IMR-90 (cell line): ENCODE data around the gene SMC6. TPM values are rescaled to one million over a fixed set of nuclear protein-coding genes. Genes with fewer than 3 reads are reported as not detected.

ENCODE experiments used
- ATAC-seq: fragments of 200-7000 bp; cut with Tn5 transposase; 2 replicates; pipeline ENCODE4 v1.9.1; 2020; ENCODE audit warnings: low read depth, mild to moderate bottlenecking, moderate library complexity
- BruUV-seq: library from RNA; stranded (reverse); fragments of 400-500 nt; replicated peaks from 2 replicates; lab custom pipeline; 2021; lab: Mats Ljungman, UMichigan
- CTCF ChIA-PET: fragments of 300-600 bp; formaldehyde crosslinking; extraction: SDS; loops from one replicate; lab custom pipeline; 2021; ENCODE audit warnings: antibody characterized with exemption; lab: Yijun Ruan, JAX
- POLR2A ChIA-PET: fragments of 300-600 bp; sonication (Branson Sonifier 250); formaldehyde crosslinking; loops from one replicate; lab custom pipeline; 2022; ENCODE audit warnings: antibody characterized with exemption; ENCODE audit not compliant: unreplicated experiment; lab: Charles Lee
- DNase-seq: peaks from one replicate; pipeline ENCODE4 v3.0.0; 2013
- H2AFZ ChIP-seq: replicated peaks from 2 replicates; pipeline ENCODE3; 2013; ENCODE audit warnings: low read length, mild to moderate bottlenecking; ENCODE audit not compliant: poor library complexity
- H2AK5ac ChIP-seq: 2 replicates; pipeline ENCODE4 v1.6.1; 2013; ENCODE audit warnings: low read depth, low read length, inconsistent platforms
- H2AK9ac ChIP-seq: replicated peaks from 2 replicates; pipeline ENCODE3; 2013; ENCODE audit warnings: mild to moderate bottlenecking, low read depth, low read length, moderate library complexity; ENCODE audit not compliant: poor library complexity
- H2BK120ac ChIP-seq: 2 replicates; pipeline ENCODE4 v1.6.1; 2013; ENCODE audit warnings: low read depth, low read length, inconsistent platforms
- H2BK15ac ChIP-seq: 3 replicates; pipeline ENCODE4 v1.6.1; 2013; ENCODE audit warnings: low read depth, low read length, inconsistent platforms
- H2BK20ac ChIP-seq: 2 replicates; pipeline ENCODE4 v1.6.1; 2013; ENCODE audit warnings: low read depth, mild to moderate bottlenecking, inconsistent platforms, low read length, moderate library complexity
- H2BK5ac ChIP-seq: 2 replicates; pipeline ENCODE4 v1.6.1; 2013; ENCODE audit warnings: mild to moderate bottlenecking, low read depth, low read length, inconsistent platforms; ENCODE audit not compliant: poor library complexity, severe bottlenecking
- H3K14ac ChIP-seq: replicated peaks from 2 replicates; pipeline ENCODE4 v1.6.1; 2013; ENCODE audit warnings: low read depth, low read length, inconsistent platforms
- H3K18ac ChIP-seq: 2 replicates; pipeline ENCODE4 v1.6.1; 2013; ENCODE audit warnings: low read depth, low read length, control low read depth
- H3K23ac ChIP-seq: 2 replicates; pipeline ENCODE4 v1.6.1; 2013; ENCODE audit warnings: low read depth, low read length, inconsistent platforms
- H3K27ac ChIP-seq: 2 replicates; pipeline ENCODE4 v1.5.1; 2013; ENCODE audit warnings: mild to moderate bottlenecking, control low read depth, low read length; ENCODE audit not compliant: insufficient read depth
- H3K27me3 ChIP-seq: 2 replicates; pipeline ENCODE4 v1.6.1; 2013; ENCODE audit warnings: low read length; ENCODE audit not compliant: control insufficient read depth, insufficient read depth
- H3K36me3 ChIP-seq: 2 replicates; pipeline ENCODE4 v1.6.1; 2013; ENCODE audit warnings: low read length, mixed read lengths; ENCODE audit not compliant: control insufficient read depth, insufficient read depth
- H3K4ac ChIP-seq: 2 replicates; pipeline ENCODE4 v1.6.1; 2013; ENCODE audit warnings: low read depth, low read length, inconsistent platforms
- H3K4me1 ChIP-seq: 2 replicates; pipeline ENCODE4 v1.6.1; 2013; ENCODE audit warnings: low read length, mixed read lengths; ENCODE audit not compliant: control insufficient read depth, insufficient read depth
- H3K4me2 ChIP-seq: 2 replicates; pipeline ENCODE4 v1.6.1; 2013; ENCODE audit warnings: low read depth, mild to moderate bottlenecking, control low read depth, low read length, moderate library complexity
- H3K4me3 ChIP-seq: 2 replicates; pipeline ENCODE4 v1.5.1; 2013; ENCODE audit warnings: low read depth, mild to moderate bottlenecking, control low read depth, low read length, moderate library complexity; ENCODE audit not compliant: insufficient read depth
- H3K56ac ChIP-seq: 2 replicates; pipeline ENCODE4 v1.6.1; 2013; ENCODE audit warnings: low read length, inconsistent platforms; ENCODE audit not compliant: insufficient read depth; ENCODE audit errors: extremely low read depth
- H3K79me1 ChIP-seq, 2 experiments: 2 replicates each; pipeline ENCODE4 v1.6.1; 2013; ENCODE audit warnings: low read length in 2 of 2, inconsistent platforms in 1 of 2, low read depth in 1 of 2
- H3K9ac ChIP-seq: 2 replicates; pipeline ENCODE4 v1.6.1; 2013; ENCODE audit warnings: low read depth, low read length, control low read depth
- H3K9me1 ChIP-seq: 2 replicates; pipeline ENCODE4 v1.6.1; 2013; ENCODE audit warnings: low read length, inconsistent platforms; ENCODE audit not compliant: insufficient read depth
- H3K9me3 ChIP-seq: 2 replicates; pipeline ENCODE4 v1.6.1; 2013; ENCODE audit warnings: low read length; ENCODE audit not compliant: control insufficient read depth, insufficient read depth
- H4K20me1 ChIP-seq: 2 replicates; pipeline ENCODE4 v1.6.1; 2013; ENCODE audit warnings: low read length, inconsistent platforms; ENCODE audit not compliant: insufficient read depth
- H4K5ac ChIP-seq: 2 replicates; pipeline ENCODE4 v1.6.1; 2013; ENCODE audit warnings: mild to moderate bottlenecking, low read depth, low read length, control low read depth
- H4K8ac ChIP-seq, 2 experiments: 2 replicates each; pipeline ENCODE4 v1.6.1; 2013; ENCODE audit warnings: low read depth in 2 of 2, low read length in 2 of 2, control low read depth in 1 of 2, inconsistent platforms in 1 of 2
- H4K91ac ChIP-seq: 2 replicates; pipeline ENCODE4 v1.6.1; 2013; ENCODE audit warnings: low read depth, low read length, inconsistent platforms; ENCODE audit not compliant: insufficient read depth
- BHLHE40 ChIP-seq: fragments of 150-350 bp; IDR thresholded peaks from 2 replicates; pipeline ENCODE4 v1.6.1; 2016; ENCODE audit warnings: mild to moderate bottlenecking, low read depth, low read length
- CEBPB ChIP-seq: IDR thresholded peaks from 2 replicates; pipeline ENCODE4 v1.6.1; 2012; ENCODE audit warnings: low read depth, low read length, improper control_type of control experiment
- CHD1 ChIP-seq: IDR thresholded peaks from 2 replicates; pipeline ENCODE4 v1.6.1; 2012; ENCODE audit warnings: low read depth, low read length, improper control_type of control experiment
- FOS ChIP-seq: fragments of 150-350 bp; IDR thresholded peaks from 2 replicates; pipeline ENCODE4 v1.6.1; 2016; ENCODE audit warnings: low read depth, low read length
- MAFK ChIP-seq: IDR thresholded peaks from 2 replicates; pipeline ENCODE4 v1.6.1; 2012; ENCODE audit warnings: low read depth, low read length, improper control_type of control experiment
- MAZ ChIP-seq: IDR thresholded peaks from 2 replicates; pipeline ENCODE4 v1.6.1; 2012; ENCODE audit warnings: low read depth, mild to moderate bottlenecking, low read length, improper control_type of control experiment, moderate library complexity, borderline replicate concordance
- NFE2L2 ChIP-seq: fragments of 150-350 bp; IDR thresholded peaks from 2 replicates; pipeline ENCODE4 v1.6.1; 2016; ENCODE audit warnings: low read depth, mild to moderate bottlenecking, low read length
- POLR2A ChIP-seq: IDR thresholded peaks from 2 replicates; pipeline ENCODE4 v1.6.1; 2012; ENCODE audit warnings: mild to moderate bottlenecking, low read depth, low read length
- RAD21 ChIP-seq: IDR thresholded peaks from 2 replicates; pipeline ENCODE4 v1.6.1; 2012; ENCODE audit warnings: low read length, improper control_type of control experiment
- RCOR1 ChIP-seq: IDR thresholded peaks from 2 replicates; pipeline ENCODE4 v1.6.1; 2012; ENCODE audit warnings: mild to moderate bottlenecking, low read length, improper control_type of control experiment; ENCODE audit not compliant: insufficient replicate concordance
- RFX5 ChIP-seq: IDR thresholded peaks from 2 replicates; pipeline ENCODE4 v1.8.0; 2012; ENCODE audit warnings: low read depth, mild to moderate bottlenecking, low read length, moderate library complexity
- SMC3 ChIP-seq: fragments of 150-350 bp; IDR thresholded peaks from 2 replicates; pipeline ENCODE4 v1.6.1; 2016; ENCODE audit warnings: low read depth, mild to moderate bottlenecking, antibody characterized with exemption, low read length, moderate library complexity
- WGBS, 2 experiments: methylation state at CpG; one replicate each; pipeline versions ENCODE4 v1.1.5 to v1.1.7; 2013; ENCODE audit warnings: missing lambda C conversion rate in 2 of 2; ENCODE audit not compliant: insufficient read length in 1 of 2; ENCODE audit errors: extremely low coverage in 2 of 2; 5-methylcytosine and 5-hydroxymethylcytosine counted together
- dilution Hi-C: fragments of 300-500 bp; cut with HindIII; formaldehyde crosslinking; loops from one replicate; pipeline ENCODE4 v1.14.3; 2018; ENCODE audit warnings: low sequenced_read_pairs; ENCODE audit not compliant: unreplicated experiment
- in situ Hi-C: fragments of 300-500 bp; cut with MboI; formaldehyde crosslinking; loops from 3 replicates; pipeline ENCODE4 v1.14.3; 2019; ENCODE audit warnings: low sequenced_read_pairs, inconsistent platforms, mixed read lengths
- intact Hi-C: fragments of 100-400 bp; cut with micrococcal nuclease; formaldehyde crosslinking; loops from 2 replicates; pipeline ENCODE4 v1.10.0; 2022
- polyA plus RNA-seq, 3 experiments: library from polyadenylated mRNA; depleted of rRNA; stranded (reverse); fragments of >200 nt; gene quantifications; 2 replicates each; pipeline ENCODE4 v1.2.3, GENCODE V29; 2012; ENCODE audit warnings: low replicate concordance in 1 of 3
- total RNA-seq: library from RNA; depleted of rRNA; stranded (reverse); fragments of >200 nt; gene quantifications from 2 replicates; pipeline ENCODE4 v1.2.3, GENCODE V29; 2012
- TF ChIP-seq, protein P1 (sequence below): conservative IDR thresholded peaks from 2 replicates; pipeline ENCODE4 v1.5.1; 2012; ENCODE audit warnings: mild to moderate bottlenecking, low read depth, low read length, improper control_type of control experiment
- TF ChIP-seq, protein P2 (sequence below): fragments of 150-350 bp; IDR thresholded peaks from 2 replicates; pipeline ENCODE4 v1.6.1; 2016; ENCODE audit warnings: low read depth, mild to moderate bottlenecking, low read length, moderate library complexity, borderline replicate concordance

Gene SMC6
- total and polyA plus RNA-seq, 2 of the 4 experiments (the other 2 are of a cell fraction): 6.5 to 10.4 TPM

DNA sequence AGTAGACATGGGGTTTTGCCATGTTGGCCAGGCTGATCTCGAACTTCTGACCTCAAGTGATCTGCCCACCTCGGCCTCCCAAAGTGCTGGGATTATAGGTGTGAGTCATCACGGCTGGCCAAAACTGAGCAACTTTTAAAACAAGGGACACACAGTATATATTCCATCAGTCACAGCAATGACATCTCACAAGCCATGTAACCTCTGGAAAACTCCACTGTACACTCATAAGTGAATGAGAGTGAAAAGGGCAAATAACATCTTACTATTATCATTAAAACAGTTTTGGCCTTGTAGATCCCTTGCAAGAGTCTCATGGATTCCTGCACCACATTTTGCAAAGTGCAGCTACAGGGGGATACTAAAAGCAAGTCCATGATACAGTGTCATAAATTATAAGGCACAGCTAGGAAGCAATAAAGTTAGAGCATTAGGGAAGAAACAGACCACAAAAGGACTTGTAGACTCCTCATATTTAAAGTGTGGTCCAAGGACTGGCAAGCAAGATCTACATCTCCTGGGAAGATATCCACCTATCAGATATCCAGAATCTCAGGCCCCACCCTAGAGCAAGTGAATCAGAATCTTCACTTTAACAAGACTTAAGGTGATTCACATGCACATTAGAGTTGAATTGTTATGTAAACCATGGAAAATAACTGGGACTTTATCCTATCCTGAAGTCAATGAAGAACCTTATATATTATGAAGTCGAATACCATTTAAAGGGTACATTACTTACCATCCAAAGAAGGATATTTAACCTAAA lies 5.7 kb downstream of the SMC6 start (continued):
- no peak for TF ChIP-seq BHLHE40

DNA sequence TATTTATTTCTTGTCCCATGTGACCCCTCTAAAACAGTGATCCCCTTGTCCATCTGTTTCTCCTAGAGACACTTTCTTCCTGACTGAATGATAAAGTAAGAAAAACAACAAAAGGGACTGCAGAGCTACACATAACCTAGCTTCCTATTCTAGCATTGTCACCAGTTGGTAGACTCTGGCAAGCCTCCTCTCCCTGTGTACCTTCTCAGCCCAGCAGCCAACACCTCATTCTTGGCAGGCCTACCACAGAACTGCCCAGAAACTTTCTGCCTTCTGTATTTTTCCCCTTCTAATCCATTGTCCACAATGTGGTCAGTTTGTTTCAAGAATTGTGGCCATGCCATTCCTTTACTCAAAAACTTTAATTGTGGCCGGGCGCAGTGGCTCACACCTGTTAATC lies 13.4 kb downstream of the SMC6 start:
- peaks cover 9% of the 10 kb centered on the region; the same call in 1 of the 2 replicates for H3K36me3 ChIP-seq
- no peak for TF ChIP-seq RFX5
- no peak for TF ChIP-seq MAZ
- no peak for TF ChIP-seq NFE2L2
- TF ChIP-seq CHD1: no peak
- no peak for TF ChIP-seq CEBPB
- TF ChIP-seq, protein P1, sequence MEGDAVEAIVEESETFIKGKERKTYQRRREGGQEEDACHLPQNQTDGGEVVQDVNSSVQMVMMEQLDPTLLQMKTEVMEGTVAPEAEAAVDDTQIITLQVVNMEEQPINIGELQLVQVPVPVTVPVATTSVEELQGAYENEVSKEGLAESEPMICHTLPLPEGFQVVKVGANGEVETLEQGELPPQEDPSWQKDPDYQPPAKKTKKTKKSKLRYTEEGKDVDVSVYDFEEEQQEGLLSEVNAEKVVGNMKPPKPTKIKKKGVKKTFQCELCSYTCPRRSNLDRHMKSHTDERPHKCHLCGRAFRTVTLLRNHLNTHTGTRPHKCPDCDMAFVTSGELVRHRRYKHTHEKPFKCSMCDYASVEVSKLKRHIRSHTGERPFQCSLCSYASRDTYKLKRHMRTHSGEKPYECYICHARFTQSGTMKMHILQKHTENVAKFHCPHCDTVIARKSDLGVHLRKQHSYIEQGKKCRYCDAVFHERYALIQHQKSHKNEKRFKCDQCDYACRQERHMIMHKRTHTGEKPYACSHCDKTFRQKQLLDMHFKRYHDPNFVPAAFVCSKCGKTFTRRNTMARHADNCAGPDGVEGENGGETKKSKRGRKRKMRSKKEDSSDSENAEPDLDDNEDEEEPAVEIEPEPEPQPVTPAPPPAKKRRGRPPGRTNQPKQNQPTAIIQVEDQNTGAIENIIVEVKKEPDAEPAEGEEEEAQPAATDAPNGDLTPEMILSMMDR: no peak
- no peak for TF ChIP-seq POLR2A
- no peak for TF ChIP-seq SMC3
- no peak for TF ChIP-seq RCOR1
- no peak for TF ChIP-seq FOS
- no peak for TF ChIP-seq RAD21
- TF ChIP-seq MAFK: no peak
- TF ChIP-seq, protein P2, sequence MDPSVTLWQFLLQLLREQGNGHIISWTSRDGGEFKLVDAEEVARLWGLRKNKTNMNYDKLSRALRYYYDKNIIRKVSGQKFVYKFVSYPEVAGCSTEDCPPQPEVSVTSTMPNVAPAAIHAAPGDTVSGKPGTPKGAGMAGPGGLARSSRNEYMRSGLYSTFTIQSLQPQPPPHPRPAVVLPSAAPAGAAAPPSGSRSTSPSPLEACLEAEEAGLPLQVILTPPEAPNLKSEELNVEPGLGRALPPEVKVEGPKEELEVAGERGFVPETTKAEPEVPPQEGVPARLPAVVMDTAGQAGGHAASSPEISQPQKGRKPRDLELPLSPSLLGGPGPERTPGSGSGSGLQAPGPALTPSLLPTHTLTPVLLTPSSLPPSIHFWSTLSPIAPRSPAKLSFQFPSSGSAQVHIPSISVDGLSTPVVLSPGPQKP: no peak
- TF ChIP-seq BHLHE40: no peak

More for the DNA sequence above, 13.4 kb downstream of the SMC6 start:
- H3K4me1 ChIP-seq: peaks cover 9% of the 10 kb centered on the region
- no peak overlapping the region for H2BK15ac ChIP-seq
- no peak for ATAC-seq
- no peak overlapping the region for H3K14ac ChIP-seq
- H3K23ac ChIP-seq: no peak overlapping the region
- no peak overlapping the region for H2AK9ac ChIP-seq
- dilution Hi-C loops: no loop called here
- H3K4ac ChIP-seq: no peak overlapping the region
- no peaks in the 10 kb centered on the region for H4K20me1 ChIP-seq
- no peak overlapping the region for H3K27ac ChIP-seq
- no peak overlapping the region for H3K4me2 ChIP-seq
- no peak overlapping the region for H2AK5ac ChIP-seq
- no peak overlapping the region for H2BK5ac ChIP-seq
- H4K8ac ChIP-seq: no peak overlapping the region
- no peak overlapping the region for H4K91ac ChIP-seq
- no peak for DNase-seq
- WGBS, 2 experiments: no CpG with 5 or more reads among the region's 2 CpGs
- no peak overlapping the region for H2AFZ ChIP-seq
- no peak overlapping the region for H4K5ac ChIP-seq
- H3K9me1 ChIP-seq: peaks cover 5% of the 10 kb centered on the region; the same call in 1 of the 2 replicates
- no TSS peak for BruUV-seq
- H2BK120ac ChIP-seq: no peak overlapping the region
- H3K9ac ChIP-seq: no peak overlapping the region
- H3K9me3 ChIP-seq: no peaks in the 10 kb centered on the region
- peaks cover 18 to 22% of the 10 kb centered on the region in 2 experiments for H3K79me1 ChIP-seq
- CTCF ChIA-PET: interaction anchor here (1.1 kb wide), 1 partner anchor 11 kb away, joined by 6 read pairs; no protein-coding TSS in a partner anchor
- POLR2A ChIA-PET: no interaction called here
- H3K4me3 ChIP-seq: no peak overlapping the region
- H2BK20ac ChIP-seq: no peak overlapping the region
- H3K56ac ChIP-seq: no peak overlapping the region
- H3K18ac ChIP-seq: no peak overlapping the region
- intact Hi-C loops: no loop called here
- in situ Hi-C loops: no loop called here
- no peaks in the 10 kb centered on the region for H3K27me3 ChIP-seq
